SK-N-MC (cell line): ENCODE measurements around the gene ONECUT3.
A peak's percentile ranks its signal among the peaks of the same experiment; 100 is the strongest.

Source experiments
- DNase-seq: peaks from one replicate; pipeline ENCODE4 v3.0.0-alpha.2; 2011; ENCODE audit warnings: low read depth, low spot score
- H3K27ac ChIP-seq: fragments of 200-600 bp; sonication (generic); 2 replicates; pipeline ENCODE4 v1.5.1; 2016; ENCODE audit warnings: mixed run types
- H3K36me3 ChIP-seq: fragments of 200-600 bp; sonication (generic); 2 replicates; pipeline ENCODE4 v1.6.1; 2017; ENCODE audit warnings: antibody characterized with exemption, low read length, mixed read lengths; ENCODE audit not compliant: insufficient read depth
- H3K4me3 ChIP-seq: fragments of 200-600 bp; sonication (generic); 2 replicates; pipeline ENCODE4 v1.5.1; 2016
- H3K9ac ChIP-seq: fragments of 200-600 bp; sonication (generic); 2 replicates; pipeline ENCODE4 v1.8.0; 2017; ENCODE audit warnings: mixed run types, mixed read lengths; ENCODE audit not compliant: insufficient read length
- H3K9me3 ChIP-seq: fragments of 200-600 bp; sonication (generic); 2 replicates; pipeline ENCODE4 v1.6.1; 2017; ENCODE audit warnings: low read depth, mild to moderate bottlenecking, antibody characterized with exemption, low read length, moderate library complexity, mixed read lengths
- EZH2 ChIP-seq: fragments of 200-600 bp; sonication (generic); IDR thresholded peaks from one replicate; pipeline ENCODE4 v1.6.1; 2017; ENCODE audit warnings: antibody characterized with exemption
- FOXP2 ChIP-seq: optimal IDR thresholded peaks from 2 replicates; pipeline ENCODE3; 2011; ENCODE audit warnings: mild to moderate bottlenecking, moderate library complexity; ENCODE audit not compliant: insufficient read depth; ENCODE audit errors: extremely low read length, control extremely low read depth
- POLR2AphosphoS5 ChIP-seq: IDR thresholded peaks from 2 replicates; pipeline ENCODE4 v1.6.1; 2012; ENCODE audit warnings: mild to moderate bottlenecking, low read depth, low read length, borderline replicate concordance

The ONECUT3 gene

DNA sequence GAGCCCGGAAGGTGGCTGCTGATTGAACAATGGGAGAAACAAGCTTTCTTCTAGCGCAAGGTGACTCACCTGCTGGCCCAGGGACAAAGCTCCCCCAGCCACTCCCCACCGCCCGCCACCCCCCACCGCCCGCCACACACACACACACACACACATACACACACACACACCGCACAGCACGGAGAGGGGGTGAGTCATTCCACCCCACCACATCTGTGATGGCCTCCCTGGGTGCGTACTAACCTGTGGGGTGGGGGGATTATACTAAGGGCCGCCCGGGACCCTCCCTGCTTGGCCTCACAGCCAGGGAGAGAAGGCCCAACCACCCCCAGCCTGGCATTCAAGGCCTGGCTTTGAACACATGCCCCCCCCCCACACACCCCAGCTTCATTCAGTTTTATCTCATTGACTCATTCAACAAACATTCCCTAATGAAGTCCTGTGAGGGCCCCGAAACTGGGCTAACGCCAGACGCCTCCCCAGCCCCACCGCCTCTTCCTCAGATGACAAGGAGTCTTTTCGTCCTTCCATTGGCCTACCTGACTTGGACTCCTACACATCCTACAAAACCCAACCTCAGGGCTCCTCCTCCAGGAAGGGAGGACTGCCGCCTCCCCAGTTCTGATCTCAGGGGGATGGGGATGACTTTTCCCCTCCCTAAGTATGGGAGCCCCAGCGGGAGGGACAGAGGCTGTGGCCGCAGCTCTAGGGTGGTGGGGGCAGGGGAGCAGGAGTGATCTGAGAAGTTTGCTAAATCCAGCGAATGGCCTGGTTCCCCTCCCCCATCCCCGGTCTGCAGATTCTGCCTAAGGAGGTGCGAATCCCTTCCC is 5.8 kb upstream of the ONECUT3 start:
- TF ChIP-seq FOXP2 (no peak), EZH2 (no peak), POLR2AphosphoS5 (no peak)
- Histone ChIP-seq H3K4me3 (no peak overlapping the region), H3K27ac (no peak overlapping the region), H3K9ac (no peak overlapping the region), H3K36me3 (no peaks in the 10 kb centered on the region), H3K9me3 (no peaks in the 10 kb centered on the region)
- DNase-seq, result no peak

GRCh38 chr19:1748115-1748872 is 5.0 kb upstream of the ONECUT3 start:
- no peak overlapping the region for H3K4me3 ChIP-seq
- H3K9me3 ChIP-seq, result no peaks in the 10 kb centered on the region
- no peak overlapping the region for H3K9ac ChIP-seq
- peak; percentile 71 for TF ChIP-seq EZH2
- no peak for TF ChIP-seq FOXP2
- no peak for DNase-seq
- no peaks in the 10 kb centered on the region for H3K36me3 ChIP-seq
- no peak overlapping the region for H3K27ac ChIP-seq

DNA sequence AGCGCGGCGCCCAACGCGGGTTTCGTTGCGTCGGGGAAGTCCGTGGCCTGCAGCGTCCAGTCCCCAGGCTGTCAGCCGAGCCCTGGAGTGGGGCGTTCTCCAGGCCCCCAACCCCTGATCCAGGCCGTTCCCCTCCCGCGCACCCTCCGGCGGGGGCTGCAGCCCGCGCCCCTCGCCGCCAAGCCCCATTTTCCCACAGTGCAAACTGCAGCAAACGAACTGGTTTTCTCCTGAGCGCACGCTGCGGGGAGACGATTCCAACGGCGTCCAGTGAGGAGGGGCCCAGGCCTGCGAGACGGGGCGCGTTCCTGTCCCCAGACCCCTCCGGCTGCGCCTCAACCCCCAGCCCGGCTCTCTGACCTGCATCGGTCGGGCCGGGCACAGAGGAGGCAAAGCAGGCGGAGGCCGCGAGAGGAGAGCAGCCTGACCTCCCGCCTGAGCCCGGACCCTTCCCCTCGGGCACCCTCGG is 4.4 kb upstream of the ONECUT3 start:
- DNase-seq, result no peak
- H3K9ac ChIP-seq, result no peak overlapping the region
- H3K4me3 ChIP-seq, result no peak overlapping the region
- no peaks in the 10 kb centered on the region for H3K9me3 ChIP-seq
- H3K27ac ChIP-seq, result no peak overlapping the region
- no peak for TF ChIP-seq POLR2AphosphoS5
- TF ChIP-seq EZH2, result no peak
- no peak for TF ChIP-seq FOXP2
- H3K36me3 ChIP-seq, result no peaks in the 10 kb centered on the region

GRCh38 chr19:1749373-1750342 is 3.6 kb upstream of the ONECUT3 start:
- TF ChIP-seq EZH2 (peak; percentile 89), POLR2AphosphoS5 (no peak), FOXP2 (no peak)
- no peak overlapping the region for H3K27ac ChIP-seq
- no peaks in the 10 kb centered on the region for H3K36me3 ChIP-seq
- no peak for DNase-seq
- H3K9ac ChIP-seq, result no peak overlapping the region
- no peaks in the 10 kb centered on the region for H3K9me3 ChIP-seq
- no peak overlapping the region for H3K4me3 ChIP-seq

GRCh38 chr19:1750343-1751021 is 2.8 kb upstream of the ONECUT3 start:
- no peak overlapping the region for H3K9ac ChIP-seq
- H3K27ac ChIP-seq, result no peak overlapping the region
- no peaks in the 10 kb centered on the region for H3K36me3 ChIP-seq
- TF ChIP-seq EZH2, result no peak
- no peak for TF ChIP-seq POLR2AphosphoS5
- no peak for TF ChIP-seq FOXP2
- H3K4me3 ChIP-seq, result no peak overlapping the region
- no peak for DNase-seq
- H3K9me3 ChIP-seq, result no peaks in the 10 kb centered on the region

GRCh38 chr19:1751367-1752008 is 1.8 kb upstream of the ONECUT3 start:
- no peak overlapping the region for H3K9ac ChIP-seq

More at GRCh38 chr19:1751367-1752008, 1.8 kb upstream of the ONECUT3 start:
- Histone ChIP-seq H3K9me3 (no peaks in the 10 kb centered on the region), H3K4me3 (no peak overlapping the region), H3K36me3 (no peaks in the 10 kb centered on the region), H3K27ac (no peak overlapping the region)
- TF ChIP-seq EZH2 (no peak), POLR2AphosphoS5 (no peak), FOXP2 (no peak)
- no peak for DNase-seq
